ENCODE data around the gene ALKBH5.

- no peak for TF ChIP-seq CTCF (IDR thresholded peaks at IDR 0.05 in 4 of 5, conservative IDR thresholded peaks at IDR 0.05 in 1 of 5)
- TF ChIP-seq POLR2A (IDR thresholded peaks at IDR 0.05) = no peak
Observed at GRCh38 chr17:18194804-18195203, 11.2 kb downstream of the ALKBH5 start.
